Right hindlimb (tissue), 1 donor: ENCODE measurements around the gene SLC30A3.
"Not testable (repeated sequence)": the region's sequence is repeated elsewhere in the genome, so short reads cannot be mapped to it uniquely, and the experiment has no call there.

Experiments used
- DNase-seq: peaks from one replicate; pipeline ENCODE4 v3.0.0-alpha.2; 2018

SLC30A3 gene

DNA sequence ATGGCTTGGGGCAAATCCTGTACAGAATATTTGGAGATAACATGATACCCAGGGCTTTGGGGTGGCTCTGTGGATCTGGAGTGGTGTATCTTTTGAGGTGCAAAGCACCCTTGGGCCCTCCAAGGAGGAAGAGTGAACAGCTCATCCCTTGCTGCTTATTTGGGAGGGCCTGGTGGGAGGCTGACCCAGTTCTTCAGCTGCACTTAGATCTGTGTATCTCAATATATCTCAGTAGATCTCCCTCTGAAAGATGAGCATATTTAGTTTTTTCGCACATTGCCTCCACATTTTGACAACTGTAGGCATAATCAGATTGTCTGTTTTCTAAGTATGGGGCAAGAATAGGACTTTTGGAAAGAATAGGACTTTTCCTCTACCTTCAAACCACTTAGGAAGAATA is 22.1 kb upstream of the SLC30A3 start:
- DNase-seq, result no peak

DNA sequence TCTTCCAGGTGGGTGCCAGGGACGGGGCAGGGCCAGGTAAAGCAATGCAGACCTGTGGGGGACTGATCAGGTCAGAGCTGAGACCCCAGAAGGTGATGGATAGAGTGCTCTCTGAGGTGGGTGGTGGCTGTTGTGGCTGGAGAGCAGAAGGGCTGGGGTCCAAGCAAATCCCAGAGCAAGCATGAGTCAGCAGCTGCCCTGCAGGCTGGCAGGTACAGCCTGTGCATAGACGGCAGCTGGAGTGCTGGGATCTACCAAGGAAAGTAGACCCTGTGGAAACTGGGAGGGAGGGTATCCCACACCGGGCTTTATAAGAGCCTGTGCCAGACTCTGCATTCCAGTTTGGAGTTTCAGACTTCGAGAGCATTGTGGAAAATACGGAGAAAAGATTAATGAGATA is 20.0 kb upstream of the SLC30A3 start:
- no peak for DNase-seq

DNA sequence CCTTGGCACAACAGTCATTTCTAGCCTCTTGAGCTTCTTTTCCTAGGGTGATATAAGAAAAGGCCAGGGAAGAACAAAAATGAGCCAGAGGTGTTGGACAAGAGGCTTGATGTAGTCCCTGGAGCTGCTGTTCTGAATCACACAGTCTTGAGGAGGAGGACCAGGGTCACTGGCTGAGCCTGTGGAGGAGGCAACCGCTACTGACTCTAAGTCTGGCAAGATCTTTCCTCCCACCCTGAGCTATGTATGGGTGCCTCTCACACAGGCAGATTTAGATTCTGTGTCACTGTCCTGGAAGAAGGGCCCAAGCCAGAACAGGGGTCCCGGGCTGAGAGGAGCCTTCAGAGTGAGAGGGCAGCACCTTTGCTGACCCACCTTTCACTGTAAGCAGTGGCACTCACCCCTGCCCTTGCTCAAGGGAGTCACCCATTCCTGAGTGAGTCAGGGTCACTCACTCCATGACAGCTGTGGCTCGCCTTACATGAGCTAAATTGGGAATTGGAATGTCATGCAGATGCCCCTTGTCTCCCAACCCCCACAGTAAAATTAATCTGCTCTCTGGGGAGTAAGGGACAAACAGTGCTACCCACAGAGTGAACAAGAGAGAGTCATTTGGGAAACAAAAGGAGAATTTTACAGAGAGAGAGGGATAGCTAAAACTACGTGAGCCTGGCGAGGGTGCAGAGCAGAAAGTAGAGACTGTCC is 19.2 kb upstream of the SLC30A3 start, which contains the start of gene TRIM54:
Gene TRIM54 (plus strand): TSS at position 575 of the 705 bp plus-strand sequence. CDS start 303 bp downstream, outside the sequence.
- DNase-seq, result no peak

DNA sequence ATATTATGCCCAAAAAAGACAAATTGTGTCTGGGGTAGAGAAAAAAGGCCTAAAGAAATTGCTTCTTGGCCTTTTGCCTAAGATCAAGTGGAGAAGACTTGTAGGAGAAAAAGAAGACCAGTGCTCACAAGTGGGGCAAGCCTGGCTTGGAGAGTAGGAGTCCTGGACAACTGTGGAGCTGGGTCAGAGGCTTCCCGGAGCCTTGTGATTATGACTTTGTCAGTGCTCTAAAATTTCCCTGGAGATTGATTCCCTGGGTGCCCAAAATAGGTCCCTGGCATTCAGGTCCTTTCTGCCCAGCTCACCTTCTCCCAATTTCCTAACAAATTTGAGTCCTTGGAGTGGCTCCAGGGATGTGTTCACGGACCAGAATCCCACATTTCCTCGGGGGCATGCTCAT is 18.6 kb upstream of the SLC30A3 start:
- DNase-seq, result no peak

DNA sequence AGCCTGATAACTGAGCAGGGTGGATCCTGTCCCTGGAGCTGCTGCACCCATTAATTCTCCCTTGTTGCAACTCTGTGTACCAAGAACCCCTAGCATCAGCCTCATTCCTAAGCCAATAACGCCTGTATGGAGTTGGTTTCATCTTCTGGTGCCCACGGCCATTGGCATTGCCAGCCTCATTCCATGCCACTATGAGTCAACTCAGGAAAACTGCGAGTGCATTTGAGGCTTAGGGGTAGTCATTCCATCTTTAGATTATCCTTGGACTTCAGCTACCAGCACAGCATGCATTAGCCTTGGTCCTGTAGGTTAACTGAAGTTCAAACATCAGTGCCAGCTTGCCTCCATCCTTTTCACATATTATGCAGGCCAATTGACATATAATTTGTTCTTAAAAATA is 18.0 kb upstream of the SLC30A3 start:
- no peak for DNase-seq

DNA sequence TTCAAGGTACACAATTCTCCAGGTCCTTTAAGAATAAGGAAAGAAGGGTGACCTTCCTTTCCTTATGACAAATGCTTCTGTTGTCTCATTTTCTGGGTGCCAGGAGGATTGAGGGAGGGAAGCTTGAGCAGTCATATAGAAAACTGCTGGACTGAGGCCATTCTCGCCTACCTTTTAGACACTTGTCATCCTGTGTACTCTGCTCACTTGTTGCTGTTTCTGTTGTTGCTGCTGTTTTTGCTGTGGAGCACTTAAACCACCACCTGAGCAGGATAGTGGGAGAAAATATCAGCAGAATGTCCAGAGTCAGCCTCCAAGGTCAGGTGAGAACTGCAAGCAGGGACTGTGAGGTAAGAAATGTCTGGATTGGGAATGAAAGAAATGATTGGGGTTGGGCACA is 15.2 kb upstream of the SLC30A3 start:
- DNase-seq, result no peak

DNA sequence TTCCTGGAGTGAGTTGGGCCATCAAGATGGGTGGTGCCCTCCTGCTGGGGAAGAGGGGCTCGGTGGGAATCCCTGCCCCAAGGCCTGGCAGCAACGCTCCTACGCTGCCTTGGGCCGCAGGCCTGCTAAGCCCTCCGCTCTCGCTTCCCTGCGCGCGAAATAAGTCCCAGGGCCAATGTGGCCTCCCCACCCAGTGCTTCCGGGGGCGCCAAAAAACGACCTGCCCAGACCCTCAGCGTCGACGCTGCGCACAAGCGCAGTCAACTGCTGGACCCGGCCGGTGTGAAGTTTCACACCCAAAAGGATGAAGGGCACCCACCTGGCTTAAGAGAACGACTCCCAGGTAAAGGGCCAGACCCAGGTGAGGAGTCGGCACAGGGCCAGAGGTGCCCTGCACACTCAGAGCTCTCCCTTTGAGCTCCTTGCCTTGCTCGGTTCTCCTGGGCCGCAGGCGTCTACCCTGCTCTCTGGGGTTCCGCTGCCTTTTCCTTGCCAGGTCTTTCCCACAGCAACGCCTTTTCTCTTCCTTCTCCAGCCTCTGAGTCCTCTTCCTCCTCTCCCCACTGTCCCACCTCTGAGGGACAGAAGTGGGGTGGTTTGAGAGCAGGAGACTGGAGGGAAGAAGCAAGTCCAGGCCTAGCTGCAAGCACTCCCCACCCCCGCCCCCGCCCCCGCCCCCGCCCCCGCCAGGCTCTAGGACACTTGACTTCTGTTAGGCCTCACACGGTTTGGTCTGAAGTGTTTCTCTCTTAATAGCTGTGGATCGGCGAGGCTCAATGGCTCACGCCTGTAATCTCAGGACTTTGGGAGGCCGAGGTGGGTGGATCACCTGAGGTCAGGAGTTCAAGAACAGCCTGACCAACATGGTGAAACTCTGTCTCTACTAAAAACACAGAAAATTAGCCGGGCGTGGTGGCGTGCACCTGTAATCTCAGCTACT is 12.6 kb upstream of the SLC30A3 start, which contains the start of gene DNAJC5G:
Gene DNAJC5G (plus strand): TSS at position 223 of the 940 bp plus-strand sequence. CDS start 1,296 bp downstream, outside the sequence.
- DNase-seq, result no peak

DNA sequence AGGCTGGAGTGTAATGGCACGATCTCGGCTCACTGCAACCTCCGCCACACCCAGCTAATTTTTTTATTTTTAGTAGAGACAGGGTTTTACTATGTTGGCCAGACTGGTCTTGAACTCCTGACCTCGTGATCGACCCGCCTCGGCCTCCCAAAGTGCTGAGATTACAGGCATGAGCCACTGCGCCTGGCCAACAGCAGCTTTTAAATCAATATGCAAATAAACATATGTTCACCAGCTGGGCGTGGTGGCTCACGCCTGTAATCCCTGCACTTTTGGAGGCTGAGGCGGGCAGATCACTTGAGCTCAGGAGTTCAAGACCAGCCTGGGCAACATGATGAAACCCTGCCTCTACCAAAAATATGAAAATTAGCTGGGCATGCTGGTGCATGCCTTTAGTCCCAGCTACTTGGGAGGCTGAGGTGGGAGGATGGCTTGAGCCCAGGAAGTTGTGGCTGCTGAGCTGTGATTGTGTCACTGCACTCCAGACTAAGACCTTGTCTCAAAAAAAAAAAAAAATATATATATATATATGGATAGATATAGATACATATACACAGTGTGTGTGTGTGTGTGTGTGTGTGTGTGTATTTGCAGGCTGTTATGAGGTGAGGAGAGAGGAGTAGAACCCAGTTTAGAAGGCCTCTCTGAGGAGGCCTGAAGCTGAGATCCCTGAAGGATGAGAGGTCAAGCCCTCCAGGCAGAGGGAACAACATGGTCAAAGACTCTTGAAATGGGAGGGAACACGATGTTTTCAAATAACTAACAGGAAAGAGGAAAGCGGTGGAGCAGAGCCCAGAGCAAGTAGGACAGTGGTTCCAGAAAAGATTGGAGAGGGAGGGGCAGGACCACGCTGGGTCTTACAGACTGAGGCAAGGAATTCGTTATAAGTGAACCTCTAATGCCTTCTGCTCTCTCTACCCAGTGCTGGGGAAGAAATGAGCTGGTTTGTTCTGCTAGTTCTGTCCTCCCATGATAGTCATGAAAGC is 10.0 kb upstream of the SLC30A3 start:
- DNase-seq, result not testable (repeated sequence)

DNA sequence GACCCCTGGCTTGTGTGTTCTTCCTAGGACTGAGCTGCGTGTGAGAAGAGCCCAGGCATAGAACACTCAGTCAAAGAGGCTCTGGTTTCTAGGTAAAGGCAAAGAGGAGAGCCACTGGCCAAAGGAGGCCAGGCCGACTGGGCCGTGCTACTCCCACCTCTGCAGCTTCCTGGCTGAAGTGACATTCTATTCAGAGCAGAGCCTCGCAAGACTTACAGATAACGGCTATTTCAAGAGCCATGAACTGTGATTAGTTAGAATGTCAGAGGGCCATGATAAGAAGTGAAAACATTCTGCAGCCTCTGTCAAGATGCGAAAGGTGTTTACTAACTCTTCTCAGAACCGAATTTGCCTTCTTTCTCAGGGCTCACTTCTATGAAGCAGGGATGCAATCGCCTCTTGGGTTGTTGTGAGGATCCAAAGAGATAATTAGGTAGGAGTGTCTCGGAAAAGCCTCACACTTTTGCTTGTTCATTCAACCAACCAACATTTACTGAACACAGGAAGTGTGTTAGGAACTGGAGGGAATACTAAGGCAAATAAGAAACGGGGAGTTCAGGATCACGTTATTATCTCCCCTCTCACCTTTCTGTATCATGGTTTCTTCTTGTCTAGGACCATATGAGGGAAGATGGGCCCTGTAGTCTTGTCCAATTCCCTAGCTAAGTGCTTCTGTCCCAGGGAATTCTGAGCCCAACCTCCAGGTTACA is 8.9 kb upstream of the SLC30A3 start:
- DNase-seq, result no peak

DNA sequence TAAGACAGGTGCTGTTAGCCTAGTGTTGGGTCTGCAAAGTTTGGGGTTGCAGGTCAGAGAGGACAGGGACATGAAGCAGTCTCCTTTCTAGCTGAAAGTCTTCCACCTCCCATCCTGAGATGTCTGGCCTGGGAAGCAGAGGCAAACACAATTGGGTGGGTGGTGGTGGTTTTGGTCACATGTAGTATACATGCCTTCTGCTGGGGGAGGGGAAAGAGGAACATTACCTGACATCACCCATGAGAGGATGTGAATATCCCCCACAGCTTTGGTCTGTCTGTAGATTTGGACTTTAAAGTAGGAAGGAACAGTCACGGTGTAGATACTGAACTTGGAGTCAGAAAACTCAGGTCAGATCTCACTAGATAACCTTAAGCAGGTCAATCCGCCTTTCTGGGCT is 7.8 kb upstream of the SLC30A3 start:
- DNase-seq, result no peak

DNA sequence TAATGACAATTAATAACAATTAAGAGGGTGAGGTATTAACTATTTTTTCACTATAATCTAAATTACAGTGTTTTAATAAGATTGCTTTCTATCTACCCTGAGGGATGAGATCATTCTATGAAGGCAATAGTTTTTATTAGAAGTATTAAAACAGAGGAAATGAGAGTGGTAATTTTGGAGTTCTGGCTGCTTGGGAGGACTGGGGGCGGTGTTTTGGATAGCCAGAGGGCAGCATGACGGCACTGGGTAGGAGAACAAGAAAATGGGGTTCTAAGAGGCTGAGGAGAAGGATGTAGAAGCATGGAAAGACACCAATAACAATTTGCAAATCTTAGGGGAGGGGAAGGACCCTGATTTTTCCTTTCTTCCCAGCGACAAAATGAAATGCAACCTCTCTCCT is 7.3 kb upstream of the SLC30A3 start:
- DNase-seq, result no peak

DNA sequence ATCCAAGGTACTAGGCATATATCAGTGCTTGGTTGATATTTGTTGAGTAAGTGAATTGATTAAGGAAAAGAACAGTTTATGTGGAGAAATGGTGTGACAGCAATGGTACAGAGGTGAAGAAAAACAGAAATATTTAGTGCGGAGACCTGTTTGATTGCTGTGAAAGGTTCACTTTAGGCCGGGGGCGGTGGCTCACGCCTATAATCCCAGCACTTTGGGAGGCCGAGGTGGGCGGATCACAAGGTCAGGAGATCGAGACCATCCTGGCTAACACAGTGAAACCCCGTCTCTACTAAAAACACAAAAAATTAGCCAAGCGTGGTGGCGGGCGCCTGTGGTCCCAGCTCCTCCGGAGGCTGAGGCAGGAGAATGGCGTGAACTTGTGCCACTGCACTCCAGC is 5.4 kb upstream of the SLC30A3 start:
- DNase-seq, result not testable (repeated sequence)

DNA sequence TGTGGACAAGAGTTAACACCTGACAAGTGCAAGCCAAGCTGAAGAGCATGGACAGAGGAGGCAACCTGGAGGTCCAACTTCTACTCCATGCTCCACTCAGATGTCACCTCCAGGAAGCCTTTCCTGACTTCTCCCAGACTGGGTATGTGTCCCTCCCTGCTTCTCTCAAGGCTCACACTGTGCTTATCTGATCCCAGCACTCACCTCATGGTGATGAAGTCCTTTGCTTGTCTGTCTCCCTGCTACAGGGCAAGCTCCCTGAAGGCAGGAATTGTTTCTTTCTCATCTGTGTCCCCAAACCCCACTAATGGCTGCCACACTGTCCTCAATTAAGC is 2.7 kb upstream of the SLC30A3 start:
- no peak for DNase-seq

DNA sequence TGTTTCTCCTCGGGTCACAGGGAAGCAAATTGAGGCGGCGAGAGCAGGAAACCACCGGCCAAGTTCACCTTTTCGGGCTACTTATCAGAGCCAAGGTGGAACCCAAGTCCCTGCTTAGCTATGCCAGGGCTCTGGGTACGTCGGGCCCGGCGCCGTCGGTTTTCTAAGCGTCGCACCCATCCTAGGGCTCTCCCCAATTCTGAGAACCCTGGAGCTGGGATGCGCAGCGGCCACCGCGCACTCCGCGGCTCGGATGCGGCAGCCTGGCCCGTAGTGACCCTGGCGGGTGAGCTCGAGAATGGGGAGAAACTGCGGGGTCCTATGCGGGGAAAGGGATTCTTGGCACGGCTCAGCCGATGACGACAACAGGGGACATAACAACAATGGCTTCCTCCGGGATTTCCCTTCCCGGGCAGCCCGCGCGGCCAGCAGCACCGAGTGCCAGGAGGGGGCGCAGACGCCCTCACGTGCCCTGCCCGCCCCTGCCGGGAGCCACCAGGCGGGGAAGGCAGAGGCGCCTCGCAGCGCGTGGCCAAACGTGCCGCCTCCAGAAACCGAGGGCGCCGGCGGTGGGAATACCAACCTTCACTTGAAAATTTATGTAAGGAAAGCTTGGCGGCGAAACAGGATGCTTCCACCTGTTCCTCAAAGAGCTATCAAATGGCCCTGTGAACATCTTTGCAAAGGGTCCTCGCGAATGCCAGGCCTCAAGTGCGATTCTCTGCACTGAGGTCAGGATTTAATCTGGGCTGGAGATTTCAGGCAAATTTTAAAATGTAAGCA is 2.1 kb upstream of the SLC30A3 start:
- peak; percentile 74 for DNase-seq

DNA sequence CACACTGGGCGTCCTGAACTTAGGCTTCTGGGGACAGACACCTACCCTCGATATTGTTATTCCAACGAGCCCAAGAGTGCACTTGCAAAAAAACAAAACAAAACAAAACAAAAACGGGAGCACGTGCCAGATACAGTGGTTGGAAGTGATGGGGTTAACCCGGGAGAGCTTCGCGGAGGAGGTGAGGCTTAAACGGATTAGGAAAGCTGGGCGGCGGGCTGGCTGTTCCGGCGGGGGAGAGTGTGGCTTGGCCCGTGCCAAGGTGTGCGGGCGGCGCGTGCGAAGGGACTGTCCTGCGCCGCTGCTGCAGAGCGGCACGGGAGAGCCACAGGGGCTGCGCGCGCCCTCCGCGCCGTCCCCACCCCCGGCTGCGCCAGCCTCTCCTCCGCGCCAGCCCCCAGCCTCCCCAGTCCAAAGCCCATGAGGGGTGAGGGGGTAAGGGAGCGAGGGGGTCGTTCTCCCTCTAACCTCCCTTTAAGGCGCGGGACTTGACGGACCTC is 1.5 kb upstream of the SLC30A3 start:
- DNase-seq, result no peak

DNA sequence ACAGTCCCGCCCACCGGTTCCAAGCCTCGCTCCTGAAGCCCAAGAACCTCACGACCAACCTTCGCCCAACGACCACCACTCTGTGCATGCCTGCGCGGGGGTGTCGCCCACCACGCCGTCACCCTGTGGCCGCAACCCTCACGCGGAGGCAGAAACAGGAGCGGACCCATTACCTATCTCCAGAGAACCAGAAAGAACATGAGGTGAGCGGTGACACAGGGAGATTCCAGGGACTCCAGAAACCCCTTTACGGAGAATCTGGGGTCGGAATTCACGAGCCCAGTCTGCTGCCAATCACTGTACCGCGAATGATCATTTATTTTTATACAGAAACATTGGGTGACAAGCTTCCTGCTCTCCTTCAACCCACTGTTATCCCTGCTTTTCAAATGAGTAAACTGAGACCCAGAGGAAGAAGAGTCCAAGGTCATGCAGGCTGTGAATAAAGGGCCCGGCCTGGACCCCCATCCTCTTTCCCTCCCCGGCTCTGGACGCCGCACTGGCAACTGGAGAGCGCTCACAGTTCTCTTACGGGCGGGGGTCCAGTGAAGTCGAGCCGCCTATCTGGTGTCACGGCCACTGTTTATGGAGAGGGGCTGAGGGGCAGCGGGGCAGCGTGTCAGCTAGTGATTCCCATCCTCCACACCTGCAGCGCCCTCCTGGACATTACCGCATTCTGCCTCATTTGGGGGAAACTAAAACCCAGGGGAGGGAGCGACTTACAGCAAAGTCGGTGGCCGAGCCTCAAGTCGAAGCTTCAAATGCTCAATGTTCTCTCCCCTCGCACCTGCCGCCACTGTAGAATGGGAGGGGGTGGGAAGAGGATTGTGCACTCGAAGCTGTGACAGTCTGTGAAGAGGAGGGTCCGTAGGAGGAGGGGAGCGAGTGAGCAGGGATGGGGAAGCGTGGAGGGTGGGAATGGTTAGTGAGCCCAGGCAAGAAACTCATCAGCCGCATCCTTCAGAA is 723 bp upstream of the SLC30A3 start:
- DNase-seq, result no peak

DNA sequence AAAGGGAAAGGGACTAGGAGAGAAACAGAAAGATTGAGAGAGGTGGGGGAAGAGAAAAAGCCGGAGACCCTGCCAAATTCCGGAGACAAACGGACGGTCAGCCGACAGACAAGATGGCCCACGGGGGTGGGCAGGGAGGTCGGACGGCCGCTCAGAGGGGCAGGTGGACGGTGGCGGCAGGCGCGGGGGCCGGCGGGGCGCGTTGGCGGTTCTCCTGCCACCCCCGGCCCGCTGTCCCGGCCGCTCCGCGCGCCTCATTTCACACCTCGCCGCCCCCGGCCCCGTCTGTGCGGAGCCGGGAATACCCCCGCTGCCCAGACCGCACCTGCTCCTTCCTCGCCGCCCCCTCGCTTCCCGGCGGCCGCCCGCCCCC is 935 bp downstream of the SLC30A3 start:
- DNase-seq, result no peak

DNA sequence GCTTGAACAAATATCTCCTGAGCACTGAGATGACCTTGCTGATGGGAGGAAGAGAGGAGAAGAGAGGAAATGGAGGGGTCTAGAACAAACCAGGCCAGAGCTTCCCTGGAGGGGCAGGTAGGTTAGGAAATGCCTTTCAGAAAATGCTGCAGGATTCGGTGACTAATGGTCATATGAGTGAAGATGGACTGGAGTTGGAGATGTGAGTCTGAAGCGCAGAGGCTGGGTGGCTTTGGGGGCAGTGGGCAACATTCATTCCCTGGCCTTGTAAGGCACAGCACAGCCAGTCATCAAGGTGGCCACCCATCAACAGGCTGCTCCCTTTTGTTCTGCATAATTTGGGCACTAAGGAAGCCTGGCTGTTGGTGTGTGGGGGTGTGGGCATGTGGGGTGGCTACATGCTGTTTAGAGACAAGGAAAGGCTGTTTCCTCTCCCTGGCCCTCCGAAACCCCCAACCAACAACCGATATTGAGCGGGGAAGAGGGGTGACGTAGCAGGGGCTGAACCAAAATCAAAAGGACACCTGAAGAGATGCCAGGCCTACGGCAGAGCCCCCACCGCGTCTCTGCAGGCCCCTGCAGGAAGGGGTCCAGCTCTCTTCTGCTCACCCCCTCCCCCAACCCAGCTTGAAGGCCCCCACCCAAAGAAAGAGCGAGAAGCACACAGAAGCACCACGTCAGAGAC is 1.5 kb downstream of the SLC30A3 start:
- no peak for DNase-seq

DNA sequence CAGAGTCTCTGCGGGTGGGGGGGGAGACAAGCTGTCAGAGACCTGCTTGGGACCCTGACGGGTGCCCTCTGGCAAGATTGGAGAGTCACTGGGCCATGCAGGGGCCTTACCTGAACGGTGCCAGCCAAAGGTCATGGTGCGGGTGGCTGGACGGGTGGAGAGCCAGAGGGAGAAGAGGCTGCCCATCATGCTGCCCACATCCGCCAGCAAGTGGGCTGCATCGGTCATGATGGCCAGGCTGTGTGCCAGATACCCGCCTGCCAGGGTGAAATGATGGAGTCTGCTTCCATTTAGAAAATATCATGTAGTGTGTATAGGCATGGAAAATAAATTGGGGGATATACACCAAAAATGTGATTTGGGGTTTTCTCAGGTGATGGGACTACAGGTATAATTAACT is 4.8 kb downstream of the SLC30A3 start:
- DNase-seq, result no peak
